Neural progenitor cell (in vitro differentiated cells): Measurements from ENCODE around the gene PHF13.

ENCODE experiments used
- EZH2 ChIP-seq: fragments of 200-600 bp; sonication (generic); IDR thresholded peaks from 2 replicates; pipeline ENCODE4 v1.6.1; 2017; ENCODE audit warnings: antibody characterized with exemption, mild to moderate bottlenecking, moderate library complexity
- EZH2phosphoT487 ChIP-seq: fragments of 200-600 bp; sonication (generic); IDR thresholded peaks from 2 replicates; pipeline ENCODE4 v1.6.1; 2017; ENCODE audit warnings: antibody characterized with exemption
- TF ChIP-seq, protein P1 (sequence below): fragments of 200-600 bp; sonication (generic); IDR thresholded peaks from 2 replicates; pipeline ENCODE4 v1.5.1; 2017; ENCODE audit warnings: antibody characterized with exemption, mild to moderate bottlenecking

DNA sequence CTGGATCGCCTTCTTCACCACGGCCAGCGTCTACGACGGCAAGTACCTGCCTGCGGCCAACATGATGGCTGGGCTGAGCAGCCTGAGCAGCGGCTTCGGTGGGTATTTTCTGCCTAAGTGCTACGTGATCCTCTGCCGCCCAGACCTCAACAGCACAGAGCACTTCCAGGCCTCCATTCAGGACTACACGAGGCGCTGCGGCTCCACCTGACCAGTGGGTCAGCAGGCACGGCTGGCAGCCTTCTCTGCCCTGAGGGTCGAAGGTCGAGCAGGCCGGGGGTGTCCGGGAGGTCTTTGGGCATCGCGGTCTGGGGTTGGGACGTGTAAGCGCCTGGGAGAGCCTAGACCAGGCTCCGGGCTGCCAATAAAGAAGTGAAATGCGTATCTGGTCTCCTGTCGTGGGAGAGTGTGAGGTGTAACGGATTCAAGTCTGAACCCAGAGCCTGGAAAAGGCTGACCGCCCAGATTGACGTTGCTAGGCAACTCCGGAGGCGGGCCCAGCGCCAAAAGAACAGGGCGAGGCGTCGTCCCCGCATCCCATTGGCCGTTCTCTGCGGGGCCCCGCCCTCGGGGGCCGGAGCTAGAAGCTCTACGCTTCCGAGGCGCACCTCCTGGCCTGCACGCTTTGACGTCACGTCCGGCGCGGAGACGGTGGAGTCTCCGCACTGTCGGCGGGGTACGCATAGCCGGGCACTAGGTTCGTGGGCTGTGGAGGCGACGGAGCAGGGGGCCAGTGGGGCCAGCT, 34.0 kb upstream of the PHF13 start, which contains the start of gene ZBTB48:
- TF ChIP-seq, protein P1, sequence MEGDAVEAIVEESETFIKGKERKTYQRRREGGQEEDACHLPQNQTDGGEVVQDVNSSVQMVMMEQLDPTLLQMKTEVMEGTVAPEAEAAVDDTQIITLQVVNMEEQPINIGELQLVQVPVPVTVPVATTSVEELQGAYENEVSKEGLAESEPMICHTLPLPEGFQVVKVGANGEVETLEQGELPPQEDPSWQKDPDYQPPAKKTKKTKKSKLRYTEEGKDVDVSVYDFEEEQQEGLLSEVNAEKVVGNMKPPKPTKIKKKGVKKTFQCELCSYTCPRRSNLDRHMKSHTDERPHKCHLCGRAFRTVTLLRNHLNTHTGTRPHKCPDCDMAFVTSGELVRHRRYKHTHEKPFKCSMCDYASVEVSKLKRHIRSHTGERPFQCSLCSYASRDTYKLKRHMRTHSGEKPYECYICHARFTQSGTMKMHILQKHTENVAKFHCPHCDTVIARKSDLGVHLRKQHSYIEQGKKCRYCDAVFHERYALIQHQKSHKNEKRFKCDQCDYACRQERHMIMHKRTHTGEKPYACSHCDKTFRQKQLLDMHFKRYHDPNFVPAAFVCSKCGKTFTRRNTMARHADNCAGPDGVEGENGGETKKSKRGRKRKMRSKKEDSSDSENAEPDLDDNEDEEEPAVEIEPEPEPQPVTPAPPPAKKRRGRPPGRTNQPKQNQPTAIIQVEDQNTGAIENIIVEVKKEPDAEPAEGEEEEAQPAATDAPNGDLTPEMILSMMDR, result no peak
- no peak for TF ChIP-seq EZH2phosphoT487
- no peak for TF ChIP-seq EZH2
